ENCODE measurements around the gene CNOT3. TPM values are rescaled to one million over a fixed set of nuclear protein-coding genes. Genes with fewer than 3 reads are reported as not detected.
A peak's percentile ranks its signal among the peaks of the same experiment; 100 is the strongest.
"Not testable (repeated sequence)": the region's sequence is repeated elsewhere in the genome, so short reads cannot be mapped to it uniquely, and the experiment has no call there.

Gene CNOT3
- total RNA-seq, 1 experiment from 2014 or later: 18.4 TPM

DNA sequence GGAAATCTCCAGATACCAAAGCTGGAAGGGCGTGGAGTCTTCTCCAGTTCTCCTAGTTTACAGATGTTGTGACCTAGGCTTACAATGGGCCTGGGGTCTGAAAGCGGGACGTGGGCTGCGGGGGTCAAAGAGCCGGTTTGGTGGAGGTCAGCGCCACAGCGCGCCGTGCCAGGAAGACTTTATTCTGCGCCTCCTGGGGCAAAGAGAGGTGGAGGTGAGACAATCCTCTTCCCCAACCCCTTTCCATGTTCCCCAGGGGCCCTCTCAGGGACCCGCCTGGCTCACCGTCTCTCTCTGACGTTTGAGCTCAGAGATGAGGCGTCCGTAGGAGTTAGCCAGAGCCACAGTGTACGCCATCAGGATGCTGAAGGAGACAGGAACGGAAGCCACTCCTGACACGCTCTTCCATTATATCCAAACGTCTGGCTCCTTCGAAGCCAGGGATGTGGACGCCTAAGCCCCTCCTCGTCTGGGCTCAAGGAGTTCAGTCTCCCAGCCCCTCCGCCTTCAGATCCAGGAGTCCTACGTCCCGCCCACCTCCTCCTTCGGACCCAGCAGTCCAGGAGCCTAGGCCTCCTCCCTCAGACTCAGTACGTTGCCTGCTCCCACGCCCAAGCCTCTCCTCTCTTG, 22.7 kb downstream of the CNOT3 start:
- in situ Hi-C loops (cut with HindIII; ENCODE audit: low pct_unique_long_range_greater_than_20kb, low sequenced_read_pairs): no loop called here
- no peak for DNase-seq (ENCODE audit: low read depth)

DNA sequence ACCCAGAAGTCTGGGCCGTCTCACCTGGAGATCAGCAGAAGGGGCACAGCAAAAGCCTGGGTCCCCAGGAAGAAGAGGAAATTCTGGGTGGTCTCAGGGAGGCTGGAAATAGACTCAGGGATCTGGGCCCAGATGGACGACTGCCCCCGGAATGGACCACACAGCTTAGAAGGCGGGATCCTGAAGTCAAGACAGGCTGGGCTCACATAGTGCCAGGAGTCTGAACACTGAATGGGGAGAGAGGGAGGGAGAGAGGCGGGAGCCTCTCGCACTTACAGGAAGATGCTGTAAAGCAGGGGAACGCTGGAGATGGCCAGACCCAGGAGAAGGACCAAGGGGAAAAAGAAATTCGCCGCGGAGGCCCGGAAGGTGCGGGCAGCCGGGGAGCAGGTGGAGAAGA, 23.3 kb downstream of the CNOT3 start:
- no peak for DNase-seq (ENCODE audit: low read depth)
- in situ Hi-C loops (cut with HindIII; ENCODE audit: low pct_unique_long_range_greater_than_20kb, low sequenced_read_pairs): no loop called here

GRCh38 chr19:54162241-54162805, 24.8 kb downstream of the CNOT3 start:
- DNase-seq (ENCODE audit: low read depth): peak; percentile 89
- in situ Hi-C loops (cut with HindIII; ENCODE audit: low pct_unique_long_range_greater_than_20kb, low sequenced_read_pairs): no loop called here

DNA sequence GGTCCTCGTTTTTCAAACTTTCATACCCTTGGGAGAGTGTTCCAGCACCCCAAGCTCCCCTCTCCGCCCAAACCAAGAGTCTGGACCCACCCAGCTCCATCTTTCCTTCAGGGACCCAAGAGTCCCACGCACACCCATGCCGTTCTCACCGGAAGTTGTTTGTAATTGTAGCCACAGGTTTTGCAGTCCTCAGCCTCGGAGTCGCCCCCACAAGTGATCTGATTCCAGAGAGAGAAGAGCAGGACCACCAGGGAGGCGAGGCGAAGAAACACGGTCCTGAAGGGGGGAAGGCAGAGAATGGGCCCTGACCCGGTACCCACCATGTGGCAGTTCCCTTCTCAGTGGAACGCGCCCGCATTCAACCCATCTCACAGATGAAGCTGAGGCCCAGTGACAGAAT, 25.3 kb downstream of the CNOT3 start:
- DNase-seq (ENCODE audit: low read depth): no peak
- in situ Hi-C loops (cut with HindIII; ENCODE audit: low pct_unique_long_range_greater_than_20kb, low sequenced_read_pairs): no loop called here

GRCh38 chr19:54164369-54165068, 27.0 kb downstream of the CNOT3 start:
- DNase-seq (ENCODE audit: low read depth): no peak
- in situ Hi-C loops (cut with HindIII; ENCODE audit: low pct_unique_long_range_greater_than_20kb, low sequenced_read_pairs): no loop called here

DNA sequence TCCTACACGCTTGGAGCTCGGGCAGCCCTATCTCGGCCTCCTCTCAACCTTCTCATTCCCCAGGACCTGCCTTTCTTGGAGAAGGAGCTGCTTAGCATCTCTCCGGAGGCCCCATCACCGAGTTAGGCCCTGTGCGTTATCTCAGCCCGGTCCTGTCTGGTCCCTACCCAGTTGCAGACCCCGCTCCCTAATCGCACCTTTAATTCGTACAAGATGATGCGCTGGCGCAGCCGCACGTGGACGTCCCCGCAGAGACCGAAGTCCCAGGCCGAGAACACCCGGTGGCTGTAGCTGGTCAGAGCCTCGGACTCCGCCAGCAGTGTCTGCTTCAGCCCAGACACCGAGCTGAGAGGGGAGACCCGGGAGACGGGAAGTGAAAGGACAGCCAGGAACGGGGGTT, 27.7 kb downstream of the CNOT3 start:
- DNase-seq (ENCODE audit: low read depth): no peak
- in situ Hi-C loops (cut with HindIII; ENCODE audit: low pct_unique_long_range_greater_than_20kb, low sequenced_read_pairs): no loop called here

- peak; percentile 82 for DNase-seq (ENCODE audit: low read depth)
- in situ Hi-C loops (cut with HindIII; ENCODE audit: low pct_unique_long_range_greater_than_20kb, low sequenced_read_pairs): no loop called here
Measured at GRCh38 chr19:54168174-54168917, 30.8 kb downstream of the CNOT3 start.

- in situ Hi-C loops (cut with HindIII; ENCODE audit: low pct_unique_long_range_greater_than_20kb, low sequenced_read_pairs): no loop called here
- no peak for DNase-seq (ENCODE audit: low read depth)
Measured at GRCh38 chr19:54169149-54169740, 31.7 kb downstream of the CNOT3 start.

GRCh38 chr19:54171736-54172431, 34.3 kb downstream of the CNOT3 start:
- in situ Hi-C loops (cut with HindIII; ENCODE audit: low pct_unique_long_range_greater_than_20kb, low sequenced_read_pairs); DNase-seq (ENCODE audit: low read depth): not testable (repeated sequence)

DNA sequence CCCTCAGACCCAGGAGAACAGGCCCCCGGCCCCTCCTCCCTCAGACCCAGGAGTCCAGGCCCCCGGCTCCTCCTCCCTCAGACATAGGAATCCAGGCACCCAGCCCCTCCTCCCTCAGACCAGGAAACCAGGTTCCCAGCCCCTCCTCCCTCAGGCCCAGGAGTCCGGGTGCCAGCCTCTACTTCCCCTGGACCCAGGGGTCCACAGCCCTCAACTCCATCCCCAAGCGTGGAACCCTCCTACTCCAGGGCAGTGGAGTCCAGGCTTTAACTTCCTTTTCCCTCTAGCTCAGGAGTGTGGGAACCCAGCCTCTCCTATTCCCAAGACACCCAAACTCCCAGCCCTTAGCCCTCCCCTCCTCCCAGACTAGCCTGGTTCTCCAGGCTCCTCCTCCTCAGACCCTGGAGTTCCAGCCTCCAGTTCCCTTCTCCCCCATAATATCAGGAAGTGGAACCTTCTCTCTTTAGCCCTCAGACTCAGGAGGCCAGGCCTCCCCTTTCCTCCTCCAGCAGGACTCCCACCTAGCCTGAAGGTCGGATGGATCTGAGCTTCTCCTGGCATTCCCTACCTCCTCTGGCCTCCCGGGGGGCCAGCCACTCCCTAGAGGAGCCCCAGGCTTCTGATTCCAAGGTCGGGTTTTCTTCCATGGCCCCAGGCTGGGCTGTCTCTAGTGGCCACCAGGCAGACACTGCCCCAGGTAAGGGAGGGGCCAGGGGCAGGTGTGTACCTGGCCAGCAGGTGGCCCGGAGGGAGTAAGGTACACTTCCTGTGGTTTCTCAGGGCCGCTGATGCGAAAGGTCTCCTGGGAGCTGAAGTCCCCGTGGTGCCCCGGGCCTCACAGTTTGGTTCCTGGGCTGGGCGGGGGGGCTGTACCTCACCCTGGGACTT, 35.2 kb downstream of the CNOT3 start, which contains the start of gene TMC4:
TSS of gene TMC4 (minus strand) at position 690 of the 888 bp plus-strand sequence. CDS start at position 647, 43 bp downstream.
- in situ Hi-C loops (cut with HindIII; ENCODE audit: low pct_unique_long_range_greater_than_20kb, low sequenced_read_pairs): no loop called here
- DNase-seq (ENCODE audit: low read depth): no peak

- no peak for DNase-seq (ENCODE audit: low read depth)
- in situ Hi-C loops (cut with HindIII; ENCODE audit: low pct_unique_long_range_greater_than_20kb, low sequenced_read_pairs): no loop called here
Measured at GRCh38 chr19:54173359-54173699, 35.8 kb downstream of the CNOT3 start.

DNA sequence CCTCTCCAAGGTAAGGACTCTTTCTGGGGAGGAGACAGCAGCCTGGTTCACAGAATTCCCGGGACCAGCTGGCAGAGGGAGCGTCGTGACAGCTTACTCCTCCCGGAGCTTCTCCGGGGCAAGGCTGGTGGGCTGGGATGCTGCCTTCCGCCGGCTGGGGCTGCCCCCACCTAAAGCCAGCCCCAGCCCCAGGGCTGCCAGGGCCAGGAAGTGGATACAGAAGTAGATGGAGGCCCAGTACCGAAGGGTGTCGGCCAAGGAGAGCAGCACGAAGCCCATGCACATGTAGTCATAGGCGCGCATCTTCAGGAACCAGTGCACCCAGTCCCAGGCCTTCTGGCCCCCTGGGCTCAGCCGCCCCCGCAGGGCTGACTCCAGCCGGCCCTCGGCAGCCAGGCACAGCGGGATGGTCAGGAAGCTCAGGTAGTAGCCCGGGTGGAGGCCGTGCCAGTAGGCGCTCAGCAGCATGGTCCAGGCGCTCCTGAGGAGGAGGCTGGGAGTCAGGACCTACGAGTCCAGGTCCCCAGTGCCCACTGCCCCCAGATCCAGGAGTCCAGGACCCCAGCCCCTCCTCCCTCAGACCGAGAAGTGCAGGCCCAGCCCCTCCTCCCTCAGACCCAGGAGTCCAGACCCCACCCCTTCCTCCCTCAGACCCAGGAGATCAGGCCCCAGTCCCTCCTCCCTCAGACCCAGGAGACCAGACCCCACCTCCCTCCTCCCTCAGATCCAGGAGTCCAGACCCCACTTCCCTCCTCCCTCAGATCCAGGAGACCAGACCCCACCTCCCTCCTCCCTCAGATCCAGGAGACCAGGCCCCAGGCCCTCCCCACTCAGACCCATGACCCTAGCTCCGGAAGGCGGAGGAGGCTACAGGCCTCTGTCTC, 36.6 kb downstream of the CNOT3 start:
- in situ Hi-C loops (cut with HindIII; ENCODE audit: low pct_unique_long_range_greater_than_20kb, low sequenced_read_pairs): no loop called here
- DNase-seq (ENCODE audit: low read depth): no peak

DNA sequence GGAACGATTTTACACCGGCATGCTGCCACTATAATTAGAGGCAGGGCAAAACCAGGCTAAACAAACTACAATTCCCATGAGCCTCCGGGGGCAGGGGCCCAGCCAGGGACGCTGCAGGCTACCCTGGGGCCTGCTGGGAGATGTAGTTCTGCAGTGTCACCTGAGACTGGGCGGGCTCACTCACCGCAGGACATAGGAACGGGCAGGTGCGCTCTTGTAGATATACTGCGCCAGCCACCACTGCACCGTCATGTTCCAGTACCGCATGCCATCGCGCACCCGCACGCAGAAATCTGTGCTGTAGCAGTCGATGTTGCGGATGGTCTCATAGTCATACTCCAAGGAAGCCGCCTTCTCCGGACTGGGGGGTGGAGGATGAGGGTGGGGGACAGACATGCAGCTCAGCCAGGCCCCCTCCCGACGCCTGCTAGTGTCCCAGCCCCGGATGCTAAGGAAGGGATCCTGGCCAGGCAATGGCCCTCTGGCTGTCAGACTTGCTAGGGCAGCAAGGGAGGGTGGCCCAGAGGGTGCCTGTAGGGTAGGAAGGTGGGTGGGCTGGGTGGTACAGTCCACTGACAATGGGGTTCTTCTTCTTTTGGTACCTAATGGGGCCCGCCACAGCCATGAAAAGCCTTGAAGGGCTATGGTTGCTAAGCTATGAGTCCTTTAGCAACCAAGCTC, 41.2 kb downstream of the CNOT3 start:
- DNase-seq (ENCODE audit: low read depth): no peak
- in situ Hi-C loops (cut with HindIII; ENCODE audit: low pct_unique_long_range_greater_than_20kb, low sequenced_read_pairs): no loop called here

- in situ Hi-C loops (cut with HindIII; ENCODE audit: low pct_unique_long_range_greater_than_20kb, low sequenced_read_pairs): no loop called here
- DNase-seq (ENCODE audit: low read depth): no peak
Measured at GRCh38 chr19:54179262-54179852, 41.8 kb downstream of the CNOT3 start.

DNA sequence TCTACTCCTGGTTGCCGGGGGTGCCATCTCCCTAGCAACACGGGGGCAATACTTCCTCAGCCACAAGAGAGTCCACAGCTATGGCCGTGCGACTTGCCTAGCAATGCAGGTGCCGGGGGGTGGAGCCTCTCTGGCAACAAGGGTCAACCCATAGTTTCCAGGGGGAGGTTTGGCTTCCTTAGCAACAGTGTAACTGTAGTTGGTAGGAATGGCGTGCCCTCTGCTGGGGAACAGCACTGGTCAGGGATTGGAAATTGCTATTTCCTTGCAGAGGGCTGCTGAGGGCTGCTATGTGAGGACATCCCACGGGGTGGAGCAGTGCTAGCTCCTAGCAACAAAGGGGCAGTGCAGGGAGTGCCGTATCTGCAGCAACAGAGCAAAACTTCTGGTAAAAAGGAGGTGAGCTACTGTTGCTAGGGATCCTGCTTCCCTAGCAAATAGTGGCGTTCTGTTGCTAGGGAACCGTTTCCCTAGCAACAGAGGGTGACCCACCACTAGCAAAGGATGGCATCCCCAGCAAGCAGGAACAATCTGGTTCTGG, 42.4 kb downstream of the CNOT3 start:
- in situ Hi-C loops (cut with HindIII; ENCODE audit: low pct_unique_long_range_greater_than_20kb, low sequenced_read_pairs): no loop called here
- DNase-seq (ENCODE audit: low read depth): peak; percentile 80

Measured in Caki2 (cell line).